ENCODE measurements around the gene DLG3. TPM values are rescaled to one million over a fixed set of nuclear protein-coding genes. Genes with fewer than 3 reads are reported as not detected.

Gene DLG3
- total and polyA plus RNA-seq, 4 donors, result 0.57 to 6.5 (median 1.7) TPM

GRCh38 chrX:70426286-70427278, 18.1 kb upstream of the DLG3 start:
- H3K36me3 ChIP-seq (ENCODE audit: control insufficient read depth in 4 of 4, insufficient read depth in 3 of 4, low read depth in 1 of 4, low read length in 3 of 4), result no peaks in the 10 kb centered on the region
- H3K4me3 ChIP-seq (ENCODE audit: low read depth in 1 of 3, low read length in 3 of 3), result no peak overlapping the region
- DNase-seq (ENCODE audit: low spot score), result no peak
- no peak overlapping the region for H3K9ac ChIP-seq (ENCODE audit: low read depth in 1 of 2, low read length in 2 of 2)
- no peaks in the 10 kb centered on the region for H3K9me3 ChIP-seq (ENCODE audit: control insufficient read depth in 4 of 4, low read length in 3 of 4)
- H3K27me3 ChIP-seq (ENCODE audit: control insufficient read depth in 4 of 4, insufficient read depth in 4 of 4, low read length in 3 of 4), result peaks cover 0 to 4% (median 0%) of the 10 kb centered on the region in 4 donors
- no peaks in the 10 kb centered on the region for H3K4me1 ChIP-seq (ENCODE audit: control insufficient read depth in 4 of 4, insufficient read depth in 4 of 4, low read length in 3 of 4)
- H3K27ac ChIP-seq (ENCODE audit: low read depth in 1 of 2, low read length in 2 of 2), result no peak overlapping the region
- TF ChIP-seq HNF4A (conservative IDR thresholded peaks at IDR 0.05), result no peak
- WGBS, result 92% methylated on average over 15 of the region's 15 CpGs

GRCh38 chrX:70427365-70427764, 17.3 kb upstream of the DLG3 start:
- DNase-seq (ENCODE audit: low spot score), result no peak
- Histone ChIP-seq H3K36me3 (ENCODE audit: control insufficient read depth in 4 of 4, insufficient read depth in 3 of 4, low read depth in 1 of 4, low read length in 3 of 4) (no peaks in the 10 kb centered on the region), H3K4me3 (ENCODE audit: low read depth in 1 of 3, low read length in 3 of 3) (no peak overlapping the region), H3K27ac (ENCODE audit: low read depth in 1 of 2, low read length in 2 of 2) (no peak overlapping the region), H3K4me1 (ENCODE audit: control insufficient read depth in 4 of 4, insufficient read depth in 4 of 4, low read length in 3 of 4) (no peaks in the 10 kb centered on the region), H3K27me3 (ENCODE audit: control insufficient read depth in 4 of 4, insufficient read depth in 4 of 4, low read length in 3 of 4) (no peaks in the 10 kb centered on the region), H3K9me3 (ENCODE audit: control insufficient read depth in 4 of 4, low read length in 3 of 4) (no peaks in the 10 kb centered on the region), H3K9ac (ENCODE audit: low read depth in 1 of 2, low read length in 2 of 2) (no peak overlapping the region)
- 82% methylated on average over 2 of the region's 2 CpGs for WGBS
- no peak for TF ChIP-seq ZBTB33 (IDR thresholded peaks at IDR 0.05)
- no peak for TF ChIP-seq GABPA (IDR thresholded peaks at IDR 0.05 in 1 of 2, conservative IDR thresholded peaks at IDR 0.05 in 1 of 2)
- TF ChIP-seq HNF4G (IDR thresholded peaks at IDR 0.05), result no peak
- no peak for TF ChIP-seq MAX (IDR thresholded peaks at IDR 0.05)
- TF ChIP-seq NR2F2 (IDR thresholded peaks at IDR 0.05), result no peak
- no peak for TF ChIP-seq RXRA (IDR thresholded peaks at IDR 0.05)
- no peak for TF ChIP-seq FOXA1 (IDR thresholded peaks at IDR 0.05)
- no peak for TF ChIP-seq REST (IDR thresholded peaks at IDR 0.05)
- no peak for TF ChIP-seq TAF1 (conservative IDR thresholded peaks at IDR 0.05)
- no peak for TF ChIP-seq SP1 (IDR thresholded peaks at IDR 0.05)
- no peak for TF ChIP-seq YY1 (IDR thresholded peaks at IDR 0.05)
- TF ChIP-seq RAD21 (IDR thresholded peaks at IDR 0.05), result no peak
- no peak for TF ChIP-seq JUND (IDR thresholded peaks at IDR 0.05)
- no peak for TF ChIP-seq ATF3 (IDR thresholded peaks at IDR 0.05)
- TF ChIP-seq CTCF (IDR thresholded peaks at IDR 0.05; ENCODE audit: low read depth, low read length, missing input control), result no peak
- no peak for TF ChIP-seq HNF4A (conservative IDR thresholded peaks at IDR 0.05)
